Measurements from ENCODE around the gene MAPK10.

DNA sequence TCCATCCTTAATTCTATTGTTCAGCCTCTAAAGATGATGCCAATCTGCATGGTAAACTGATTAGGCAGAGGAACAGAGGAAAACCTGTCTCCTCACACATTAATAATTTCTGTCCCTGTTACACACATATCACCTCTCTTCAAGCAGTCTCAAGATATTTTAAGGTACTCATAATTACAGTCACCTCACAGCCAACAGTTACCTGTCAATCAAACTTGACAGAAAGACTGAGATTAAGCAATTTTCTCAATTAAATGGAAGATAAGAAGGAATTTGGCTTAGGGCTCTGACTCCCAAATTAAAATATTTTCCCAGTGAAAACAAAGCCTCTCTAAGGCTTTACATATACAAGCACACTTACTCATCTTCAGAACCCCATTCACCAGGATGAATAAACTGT, 85.2 kb downstream of the MAPK10 start:
- TF ChIP-seq CTCF (IDR thresholded peaks at IDR 0.05; ENCODE audit: poor library complexity): no peak
- TF ChIP-seq EZH2 (IDR thresholded peaks at IDR 0.05; ENCODE audit: borderline replicate concordance): no peak

Data from hepatocyte (in vitro differentiated cells).